BJ (cell line): ENCODE data around the gene NFATC1. TPM values are rescaled to one million over a fixed set of nuclear protein-coding genes. Genes with fewer than 3 reads are reported as not detected.

Experiments used
- CTCF ChIA-PET: fragments of 350-600 bp; formaldehyde crosslinking; extraction: SDS; loops from one replicate; lab custom pipeline; 2021; ENCODE audit warnings: antibody characterized with exemption, inconsistent platforms; lab: Yijun Ruan, JAX
- POLR2A ChIA-PET: fragments of 300-600 bp; sonication (Branson Sonifier 250); formaldehyde crosslinking; extraction: SDS; loops from one replicate; lab custom pipeline; 2021; ENCODE audit warnings: antibody characterized with exemption; lab: Charles Lee
- DNase-seq: peaks from one replicate; pipeline ENCODE4 v3.0.0-alpha.2; 2011; ENCODE audit warnings: low read depth
- H3K27me3 ChIP-seq: 2 replicates; pipeline ENCODE4 v1.6.0; 2011; ENCODE audit warnings: low read length; ENCODE audit not compliant: control insufficient read depth, insufficient read depth
- H3K36me3 ChIP-seq: 2 replicates; pipeline ENCODE4 v1.5.1; 2011; ENCODE audit warnings: low read length; ENCODE audit not compliant: control insufficient read depth, insufficient read depth
- H3K4me3 ChIP-seq: 2 replicates; pipeline ENCODE4 v1.5.1; 2011; ENCODE audit warnings: low read depth, mild to moderate bottlenecking, control low read depth, low read length
- CTCF ChIP-seq: IDR thresholded peaks from 2 replicates; pipeline ENCODE4 v1.5.1; 2011; ENCODE audit warnings: low read depth, mild to moderate bottlenecking, control low read depth, inconsistent platforms, low read length, moderate library complexity; ENCODE audit not compliant: insufficient read depth
- polyA plus RNA-seq: library from polyadenylated mRNA; depleted of rRNA; stranded (reverse); fragments of >200 nt; gene quantifications from 2 replicates; pipeline ENCODE4 v1.2.3, GENCODE V29; 2011

Gene NFATC1
- polyA plus RNA-seq, 1 experiment: 1.2 TPM

- Histone ChIP-seq H3K36me3 (no peaks in the 10 kb centered on the region), H3K4me3 (no peak overlapping the region), H3K27me3 (no peaks in the 10 kb centered on the region; the same call in 1 of the 2 replicates)
- no peak for TF ChIP-seq CTCF
- POLR2A ChIA-PET: no interaction called here
- CTCF ChIA-PET: no interaction called here
- DNase-seq: no peak
These were observed 97.6 kb downstream of the NFATC1 start for GRCh38 chr18:79493211-79493800.

- CTCF ChIA-PET: no interaction called here
- no peaks in the 10 kb centered on the region; the same call in 1 of the 2 replicates for H3K27me3 ChIP-seq
- TF ChIP-seq CTCF: no peak
- no peak overlapping the region for H3K4me3 ChIP-seq
- no peaks in the 10 kb centered on the region for H3K36me3 ChIP-seq
- DNase-seq: no peak
- POLR2A ChIA-PET: no interaction called here
These were observed 98.1 kb downstream of the NFATC1 start for GRCh38 chr18:79493801-79494211.

- ChIA-PET CTCF (no interaction called here), POLR2A (no interaction called here)
- no peak for DNase-seq
- H3K27me3 ChIP-seq: no peaks in the 10 kb centered on the region; the same call in 1 of the 2 replicates
- H3K36me3 ChIP-seq: no peaks in the 10 kb centered on the region
- H3K4me3 ChIP-seq: no peak overlapping the region
- TF ChIP-seq CTCF: no peak
These were observed 99.2 kb downstream of the NFATC1 start for GRCh38 chr18:79494936-79495335.

DNA sequence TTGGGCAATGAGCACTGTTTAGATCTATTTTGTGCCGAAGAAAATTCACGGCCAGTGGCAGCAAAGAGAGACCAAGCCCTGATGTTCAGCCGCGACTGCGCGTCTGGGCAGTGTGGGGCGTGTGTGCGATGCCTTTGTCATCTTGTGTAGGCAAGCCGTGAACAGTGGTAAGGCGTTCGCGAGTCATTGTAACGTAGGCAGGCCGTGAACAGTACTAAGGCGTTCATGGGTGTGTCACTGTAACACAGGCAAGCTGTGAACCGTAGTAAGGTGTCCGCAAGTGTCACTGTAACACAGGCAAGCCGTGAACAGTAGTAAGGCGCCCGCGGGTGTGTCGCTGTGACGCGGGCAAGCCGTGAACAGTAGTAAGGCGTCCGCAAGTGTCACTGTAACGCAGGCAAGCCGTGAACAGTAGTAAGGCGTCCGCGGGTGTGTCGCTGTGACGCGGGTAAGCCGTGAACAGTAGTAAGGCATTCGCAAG, 99.9 kb downstream of the NFATC1 start:
- no peak for TF ChIP-seq CTCF
- DNase-seq: no peak
- ChIA-PET POLR2A (no interaction called here), CTCF (no interaction called here)
- H3K27me3 ChIP-seq: no peaks in the 10 kb centered on the region; the same call in 1 of the 2 replicates
- no peak overlapping the region for H3K4me3 ChIP-seq
- no peaks in the 10 kb centered on the region for H3K36me3 ChIP-seq

DNA sequence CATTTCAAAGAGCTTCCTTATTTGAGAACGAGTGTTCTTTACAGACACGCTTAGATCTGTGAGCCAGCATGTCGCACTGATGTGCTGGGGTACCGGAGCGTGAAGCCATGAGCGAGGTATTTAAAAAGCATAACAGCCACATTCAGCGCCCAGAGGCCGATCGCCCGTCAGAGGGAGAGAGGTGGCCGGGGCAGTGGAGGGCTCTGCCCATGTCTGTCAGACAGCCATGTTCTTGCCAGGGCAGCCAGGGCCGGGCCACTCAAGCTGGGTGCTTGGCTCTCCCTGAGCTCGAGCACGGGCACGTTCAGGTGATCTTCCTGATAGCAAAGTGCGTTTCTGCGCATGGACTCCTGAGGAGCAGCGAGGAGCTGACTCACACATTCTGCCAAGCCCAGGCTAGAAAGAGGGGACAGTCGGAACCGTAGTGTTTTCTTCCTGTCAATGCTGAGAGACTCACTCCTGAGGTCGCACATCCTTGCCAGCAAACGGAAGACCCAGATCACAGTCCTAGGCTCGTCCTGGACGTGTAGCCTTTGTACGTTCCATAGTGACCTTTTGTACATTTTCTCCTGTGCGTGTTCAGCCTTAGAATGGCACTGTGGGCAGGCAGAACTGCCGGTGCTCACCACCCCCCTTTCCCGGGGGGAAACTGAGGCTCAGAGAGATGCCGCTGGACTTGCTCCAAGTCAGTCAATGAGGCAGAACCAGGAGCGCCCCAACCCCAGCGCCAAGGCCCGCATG, 100.7 kb downstream of the NFATC1 start:
- no peak for TF ChIP-seq CTCF
- CTCF ChIA-PET: interaction anchor here (1.7 to 1.8 kb wide), 2 partner anchors 12 to 117 kb away, joined by 3 to 4 read pairs; no protein-coding TSS in a partner anchor
- no peaks in the 10 kb centered on the region; the same call in 1 of the 2 replicates for H3K27me3 ChIP-seq
- no peak overlapping the region for H3K4me3 ChIP-seq
- no peaks in the 10 kb centered on the region for H3K36me3 ChIP-seq
- POLR2A ChIA-PET: no interaction called here
- DNase-seq: no peak
